Esophagus squamous epithelium (tissue), 5 donors: ENCODE measurements around the gene EIPR1. TPM values are rescaled to one million over a fixed set of nuclear protein-coding genes. Genes with fewer than 3 reads are reported as not detected.

Source experiments
- DNase-seq: peaks from one replicate; lab custom pipeline; 2025; lab: John Stamatoyannopoulos, UW
- H3K27ac ChIP-seq, 4 donors: fragments of 200-600 bp; sonication (generic); one replicate each; pipeline ENCODE4 v1.5.1; 2016 to 2019; ENCODE audit warnings: mild to moderate bottlenecking in 1 of 4
- H3K27me3 ChIP-seq, 4 donors: fragments of 200-600 bp; sonication (generic); 1 replicate in 3 of 4; 2 replicates in 1 of 4; pipeline versions ENCODE4 v1.5.1 to v1.6.0; 2017 to 2021; ENCODE audit warnings: antibody characterized with exemption in 1 of 4
- H3K36me3 ChIP-seq, 3 donors: fragments of 200-600 bp; sonication (generic); one replicate each; pipeline ENCODE4 v1.5.1; 2016 to 2019
- H3K4me1 ChIP-seq, 3 donors: fragments of 200-600 bp; sonication (generic); one replicate each; pipeline ENCODE4 v1.5.1; 2017 to 2019
- H3K4me3 ChIP-seq, 4 donors: fragments of 200-600 bp; sonication (generic); 1 replicate in 3 of 4; 2 replicates in 1 of 4; pipeline ENCODE4 v1.5.1; 2016 to 2019; ENCODE audit warnings: mild to moderate bottlenecking in 2 of 4, moderate library complexity in 1 of 4
- H3K9me3 ChIP-seq, 3 donors: fragments of 200-600 bp; sonication (generic); one replicate each; pipeline ENCODE4 v1.5.1; 2016 to 2019
- POLR2A ChIP-seq, 4 donors: fragments of 450-650 bp; IDR thresholded peaks; one replicate each; pipeline ENCODE4 v1.6.1; 2017; ENCODE audit warnings: antibody characterized with exemption in 4 of 4, mild to moderate bottlenecking in 4 of 4, moderate library complexity in 3 of 4
- WGBS, 2 donors: methylation state at CpG; one replicate each; pipeline ENCODE4 v1.1.5; 2018; 5-methylcytosine and 5-hydroxymethylcytosine counted together
- intact Hi-C: fragments of 100-400 bp; cut with DNase I; formaldehyde crosslinking; loops from one replicate; pipeline ENCODE4 v1.15.0; 2022
- total RNA-seq, 4 donors: library from RNA; depleted of rRNA; stranded (reverse); fragments of >200 nt; gene quantifications; one replicate each; pipeline ENCODE4 v1.1.0, GENCODE V29; 2016
- TF ChIP-seq, protein P1 (sequence below), 6 experiments: fragments of 450-650 bp in 4 of 6; fragments of 200-600 bp in 2 of 6; sonication (generic) in 2 of 6; IDR thresholded peaks; one replicate each; pipeline ENCODE4 v1.5.1; 2016 to 2019; ENCODE audit warnings: antibody characterized with exemption in 6 of 6, mild to moderate bottlenecking in 4 of 6, moderate library complexity in 4 of 6
- donor health status: DM: yes; HTN: yes; CAD: no.

The EIPR1 gene
- total RNA-seq, 4 donors from 2014 or later = 27.3 to 50.6 (median 31.9) TPM

DNA sequence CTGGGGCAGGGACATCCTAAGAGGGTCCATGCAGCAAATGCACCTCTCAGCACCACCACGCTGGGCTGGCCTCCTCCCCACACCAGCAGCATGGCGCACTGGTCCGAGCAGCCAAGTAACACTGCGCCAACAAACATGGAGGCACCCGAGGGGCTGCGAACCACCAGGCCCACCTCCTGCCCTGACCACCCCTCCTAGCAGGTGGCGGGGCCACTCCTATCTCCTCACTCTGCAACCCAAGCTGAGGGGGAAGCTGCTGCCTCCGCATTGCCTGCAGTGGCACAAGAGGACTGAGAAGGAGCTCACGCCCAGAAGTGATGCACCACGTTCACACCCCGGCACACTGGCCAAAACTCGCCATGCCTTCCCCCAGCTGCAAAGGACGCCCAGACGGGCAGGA is 94.4 kb downstream of the EIPR1 start:
- H3K9me3 ChIP-seq = no peaks in the 10 kb centered on the region
- H3K4me3 ChIP-seq = no peak overlapping the region
- DNase-seq = no peak
- H3K27me3 ChIP-seq = no peaks in the 10 kb centered on the region
- H3K27ac ChIP-seq = no peak overlapping the region
- H3K36me3 ChIP-seq = peaks cover 0 to 19% (median 0%) of the 10 kb centered on the region in 3 donors
- H3K4me1 ChIP-seq = peaks cover 0 to 17% (median 0%) of the 10 kb centered on the region in 3 donors
- 100% methylated on average over 1 to 4 of the region's 14 CpGs for WGBS, 2 donors
- TF ChIP-seq POLR2A (IDR thresholded peaks at IDR 0.05) = no peak
- TF ChIP-seq, protein P1, sequence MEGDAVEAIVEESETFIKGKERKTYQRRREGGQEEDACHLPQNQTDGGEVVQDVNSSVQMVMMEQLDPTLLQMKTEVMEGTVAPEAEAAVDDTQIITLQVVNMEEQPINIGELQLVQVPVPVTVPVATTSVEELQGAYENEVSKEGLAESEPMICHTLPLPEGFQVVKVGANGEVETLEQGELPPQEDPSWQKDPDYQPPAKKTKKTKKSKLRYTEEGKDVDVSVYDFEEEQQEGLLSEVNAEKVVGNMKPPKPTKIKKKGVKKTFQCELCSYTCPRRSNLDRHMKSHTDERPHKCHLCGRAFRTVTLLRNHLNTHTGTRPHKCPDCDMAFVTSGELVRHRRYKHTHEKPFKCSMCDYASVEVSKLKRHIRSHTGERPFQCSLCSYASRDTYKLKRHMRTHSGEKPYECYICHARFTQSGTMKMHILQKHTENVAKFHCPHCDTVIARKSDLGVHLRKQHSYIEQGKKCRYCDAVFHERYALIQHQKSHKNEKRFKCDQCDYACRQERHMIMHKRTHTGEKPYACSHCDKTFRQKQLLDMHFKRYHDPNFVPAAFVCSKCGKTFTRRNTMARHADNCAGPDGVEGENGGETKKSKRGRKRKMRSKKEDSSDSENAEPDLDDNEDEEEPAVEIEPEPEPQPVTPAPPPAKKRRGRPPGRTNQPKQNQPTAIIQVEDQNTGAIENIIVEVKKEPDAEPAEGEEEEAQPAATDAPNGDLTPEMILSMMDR (IDR thresholded peaks at IDR 0.05) = no peak
- intact Hi-C loops = no loop called here

DNA sequence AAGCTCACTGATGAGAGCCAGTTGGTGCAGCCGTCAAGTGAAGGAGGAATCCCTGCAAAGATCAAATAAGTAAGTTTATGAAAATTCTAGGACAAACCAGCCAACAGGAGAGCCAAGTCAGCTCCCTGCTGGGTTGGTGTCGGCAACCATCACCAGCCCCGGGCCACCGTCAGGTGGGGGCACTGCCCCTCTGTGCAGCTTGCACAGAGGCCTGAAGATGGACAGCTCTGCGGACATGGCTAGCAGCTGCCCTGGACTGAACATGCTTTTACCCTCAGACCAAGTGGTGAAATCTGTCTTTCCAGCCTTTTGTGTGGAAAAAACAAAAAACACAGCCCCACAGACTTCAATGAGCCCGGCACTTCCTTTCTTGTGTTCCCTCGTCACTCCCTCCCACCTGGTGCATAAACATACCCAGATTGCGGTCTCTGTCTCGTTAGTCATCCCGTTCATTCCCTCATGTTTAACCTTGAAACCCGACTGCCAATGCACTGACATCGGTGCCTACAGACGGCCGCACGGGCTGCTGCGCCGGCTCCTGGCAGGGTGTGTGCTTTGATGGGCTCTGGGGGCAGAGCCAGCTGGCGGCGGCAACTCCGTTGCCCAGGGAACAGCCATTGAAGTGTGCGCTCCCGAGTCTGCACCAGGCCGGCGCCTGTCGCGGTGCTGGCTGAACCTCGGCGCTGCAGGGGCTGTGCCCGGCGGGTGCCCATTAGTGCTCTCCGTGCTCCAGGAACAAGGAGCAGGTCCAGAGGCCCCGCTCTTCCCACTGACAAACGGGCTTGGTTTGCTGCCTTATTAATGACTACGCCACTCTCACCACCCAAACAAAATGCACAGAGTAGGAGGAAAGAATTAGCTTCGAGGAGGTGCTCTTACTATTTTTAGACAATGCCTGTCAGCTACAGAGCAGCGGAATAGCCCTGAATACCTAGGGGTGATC is 95.3 kb downstream of the EIPR1 start:
- TF ChIP-seq, protein P1 (IDR thresholded peaks at IDR 0.05) = no peak
- TF ChIP-seq POLR2A (IDR thresholded peaks at IDR 0.05) = no peak
- peaks cover 0 to 22% (median 0%) of the 10 kb centered on the region in 3 donors for H3K36me3 ChIP-seq
- WGBS, 2 donors = 69 to 72% methylated on average over 22 of the region's 36 CpGs
- peaks cover 0 to 17% (median 0%) of the 10 kb centered on the region in 3 donors for H3K4me1 ChIP-seq
- no peak for DNase-seq
- no peak overlapping the region for H3K27ac ChIP-seq
- intact Hi-C loops = no loop called here
- H3K4me3 ChIP-seq = no peak overlapping the region
- no peaks in the 10 kb centered on the region for H3K9me3 ChIP-seq
- no peaks in the 10 kb centered on the region for H3K27me3 ChIP-seq

DNA sequence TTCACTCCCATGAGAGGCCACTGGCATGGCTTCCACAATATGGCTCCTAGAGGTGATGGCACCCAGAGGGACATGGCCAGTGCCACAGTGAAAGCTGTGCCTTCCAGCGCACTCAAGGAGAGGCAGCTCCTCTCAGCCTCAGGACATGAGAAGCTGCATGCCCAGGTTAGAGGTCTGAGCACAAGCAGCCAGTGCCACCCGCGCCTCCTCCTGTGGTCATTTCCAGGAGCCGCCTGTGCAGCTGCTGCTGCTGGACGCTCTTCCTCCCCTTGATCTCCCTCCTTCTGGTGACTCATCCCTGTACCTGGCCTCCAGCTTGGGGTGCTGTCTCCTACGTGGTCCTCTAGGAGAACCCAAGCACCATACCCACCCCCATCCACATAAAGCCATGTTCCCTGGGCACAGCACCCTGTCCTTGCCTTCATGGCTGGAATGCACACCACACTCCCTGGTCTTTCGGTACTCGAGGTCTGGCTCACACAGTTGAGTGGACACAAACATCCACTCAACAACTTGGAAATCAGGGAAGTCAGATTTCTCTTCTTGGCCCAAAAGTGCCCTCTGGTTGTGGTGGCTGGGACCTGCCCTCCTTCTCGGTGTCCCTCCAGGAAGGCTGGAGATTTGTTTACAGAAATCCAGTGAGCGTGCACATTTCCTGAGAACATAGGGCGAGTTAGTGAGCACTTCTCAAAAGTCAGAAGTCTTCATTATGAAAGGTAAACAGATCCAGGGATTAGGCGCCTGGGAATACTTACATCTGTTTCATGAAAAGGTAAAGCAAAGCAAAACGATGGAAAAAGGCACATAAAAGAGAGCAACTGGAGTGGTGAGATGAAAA is 96.7 kb downstream of the EIPR1 start:
- no peaks in the 10 kb centered on the region for H3K27me3 ChIP-seq
- 87 to 90% methylated on average over 7 to 9 of the region's 13 CpGs for WGBS, 2 donors
- H3K9me3 ChIP-seq = no peaks in the 10 kb centered on the region
- DNase-seq = no peak
- H3K36me3 ChIP-seq = peaks cover 0 to 22% (median 0%) of the 10 kb centered on the region in 3 donors
- H3K4me3 ChIP-seq = no peak overlapping the region
- no peak overlapping the region for H3K27ac ChIP-seq
- no peak for TF ChIP-seq POLR2A (IDR thresholded peaks at IDR 0.05)
- TF ChIP-seq, protein P1 (IDR thresholded peaks at IDR 0.05) = no peak
- intact Hi-C loops = no loop called here
- H3K4me1 ChIP-seq = peaks cover 0 to 10% (median 0%) of the 10 kb centered on the region in 3 donors

DNA sequence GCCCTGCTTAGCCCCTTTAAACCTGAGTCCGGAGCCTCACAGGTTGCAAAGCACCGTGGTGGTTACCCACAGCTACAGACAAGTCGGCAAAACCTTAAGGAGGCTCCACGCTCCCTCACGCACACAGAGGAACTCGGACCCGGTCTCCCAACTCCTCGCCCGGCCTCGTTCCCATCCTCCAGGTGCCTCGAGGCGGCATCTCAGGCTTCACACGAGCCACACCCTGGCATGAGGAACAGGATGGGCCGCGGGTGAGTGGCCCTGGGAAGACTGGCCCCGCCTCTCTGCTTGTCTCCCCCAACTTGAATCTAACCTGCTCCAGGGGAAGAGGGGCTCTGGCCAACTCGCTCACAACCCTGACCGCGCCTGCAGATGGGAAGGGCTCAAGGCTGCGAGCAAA is 97.4 kb downstream of the EIPR1 start:
- no peak overlapping the region for H3K27ac ChIP-seq
- no peak overlapping the region for H3K4me3 ChIP-seq
- H3K4me1 ChIP-seq = peaks cover 0 to 10% (median 0%) of the 10 kb centered on the region in 3 donors
- H3K36me3 ChIP-seq = peaks cover 0 to 22% (median 0%) of the 10 kb centered on the region in 3 donors
- no peaks in the 10 kb centered on the region for H3K9me3 ChIP-seq
- 78 to 86% methylated on average over 7 to 13 of the region's 20 CpGs for WGBS, 2 donors
- no peak for DNase-seq
- H3K27me3 ChIP-seq = no peaks in the 10 kb centered on the region
- intact Hi-C loops = no loop called here
- TF ChIP-seq POLR2A (IDR thresholded peaks at IDR 0.05) = no peak
- TF ChIP-seq, protein P1 (IDR thresholded peaks at IDR 0.05) = no peak
